B cell (primary cell): Measurements from ENCODE around the gene IQCK. TPM values are rescaled to one million over a fixed set of nuclear protein-coding genes. Genes with fewer than 3 reads are reported as not detected.

Experiments
- ATAC-seq: fragments of 200-7000 bp; cut with Tn5 transposase; one replicate; pipeline ENCODE4 v1.10.0; 2021; ENCODE audit warnings: low read depth, mild to moderate bottlenecking, moderate number of reproducible peaks, moderate library complexity
- CTCF ChIA-PET: fragments of 350-600 bp; sonication (Branson Sonifier 250); formaldehyde crosslinking; loops from one replicate; lab custom pipeline; 2021; ENCODE audit warnings: antibody characterized with exemption, inconsistent platforms; lab: Charles Lee
- POLR2A ChIA-PET: fragments of 350-600 bp; sonication (Branson Sonifier 250); formaldehyde crosslinking; loops from one replicate; lab custom pipeline; 2021; ENCODE audit warnings: antibody characterized with exemption; lab: Charles Lee
- DNase-seq: peaks from one replicate; pipeline ENCODE4 v3.0.0; 2013
- H2AFZ ChIP-seq: 2 replicates; pipeline ENCODE4 v1.6.1; 2012; ENCODE audit warnings: mild to moderate bottlenecking, low read depth, low read length; ENCODE audit not compliant: insufficient read depth, poor library complexity, severe bottlenecking
- H3K27ac ChIP-seq, 2 donors: 1 replicate in 1 of 2; 2 replicates in 1 of 2; pipeline ENCODE4 v1.5.1; 2012 to 2013; ENCODE audit warnings: low read length in 2 of 2, mild to moderate bottlenecking in 2 of 2, moderate library complexity in 1 of 2
- H3K27me3 ChIP-seq, 4 experiments: fragments of 200-600 bp in 1 of 4; sonication (generic) in 1 of 4; replicated peaks in 1 of 4; 1 replicate in 2 of 4; 2 replicates in 2 of 4; pipeline versions ENCODE4 v1.6.1 to v1.7.0; 2013 to 2016; ENCODE audit warnings: low read length in 3 of 4, mild to moderate bottlenecking in 2 of 4, mixed read lengths in 1 of 4, moderate library complexity in 1 of 4; ENCODE audit not compliant: insufficient read depth in 4 of 4, control insufficient read depth in 3 of 4; ENCODE audit errors: control extremely low read depth in 1 of 4
- H3K36me3 ChIP-seq, 2 experiments: replicated peaks in 1 of 2; 1 replicate in 1 of 2; 2 replicates in 1 of 2; pipeline versions ENCODE4 v1.6.1 to v1.7.1; 2013; ENCODE audit warnings: low read length in 1 of 2; ENCODE audit not compliant: insufficient read depth in 2 of 2, control insufficient read depth in 1 of 2; ENCODE audit errors: control extremely low read depth in 1 of 2, extremely low read depth in 1 of 2
- H3K4me1 ChIP-seq, 2 donors: fragments of 200-600 bp in 1 of 2; sonication (generic) in 1 of 2; 1 replicate in 1 of 2; 2 replicates in 1 of 2; pipeline versions ENCODE4 v1.5.1 to v1.6.1; 2013 to 2017; ENCODE audit warnings: low read length in 2 of 2; ENCODE audit not compliant: control insufficient read depth in 2 of 2, insufficient read depth in 2 of 2
- H3K4me2 ChIP-seq: replicated peaks from 2 replicates; pipeline ENCODE3; 2012; ENCODE audit warnings: mild to moderate bottlenecking, low read depth, low read length; ENCODE audit not compliant: poor library complexity, severe bottlenecking
- H3K4me3 ChIP-seq, 5 experiments: fragments of 200-600 bp in 1 of 5; sonication (generic) in 1 of 5; 1 replicate in 3 of 5; 2 replicates in 2 of 5; pipeline versions ENCODE4 v1.5.1 to v1.7.0; 2011 to 2016; ENCODE audit warnings: low read length in 4 of 5, mild to moderate bottlenecking in 4 of 5, low read depth in 2 of 5, control low read depth in 1 of 5, moderate library complexity in 1 of 5; ENCODE audit not compliant: insufficient read depth in 1 of 5; ENCODE audit errors: control extremely low read depth in 1 of 5, extremely low read depth in 1 of 5
- H3K79me2 ChIP-seq: fragments of 200-600 bp; sonication (generic); one replicate; pipeline ENCODE4 v1.6.0; 2016; ENCODE audit warnings: low read length; ENCODE audit not compliant: control insufficient read depth, insufficient read depth
- H3K9ac ChIP-seq: fragments of 200-600 bp; sonication (generic); 2 replicates; pipeline ENCODE4 v1.6.1; 2017; ENCODE audit warnings: mild to moderate bottlenecking, low read length, moderate library complexity
- H3K9me3 ChIP-seq, 3 donors: one replicate each; pipeline versions ENCODE4 v1.6.1 to v1.7.1; 2013; ENCODE audit warnings: low read length in 2 of 3; ENCODE audit not compliant: control insufficient read depth in 2 of 3, insufficient read depth in 1 of 3; ENCODE audit errors: control extremely low read depth in 1 of 3
- H4K20me1 ChIP-seq: 2 replicates; pipeline ENCODE4 v1.6.0; 2012; ENCODE audit warnings: mild to moderate bottlenecking, low read length; ENCODE audit not compliant: insufficient read depth, control insufficient read depth, poor library complexity, severe bottlenecking
- H3K27ac Mint-ChIP-seq: one replicate; pipeline ENCODE4 v1.8.0; 2021; ENCODE audit warnings: mixed read lengths
- H3K27me3 Mint-ChIP-seq: one replicate; pipeline ENCODE4 v1.8.0; 2021; ENCODE audit warnings: mixed read lengths
- H3K4me1 Mint-ChIP-seq: one replicate; pipeline ENCODE4 v1.8.0; 2021; ENCODE audit warnings: mixed read lengths
- H3K4me3 Mint-ChIP-seq: one replicate; pipeline ENCODE4 v1.8.0; 2021; ENCODE audit warnings: mixed read lengths
- H3K9me3 Mint-ChIP-seq: one replicate; pipeline ENCODE4 v1.8.0; 2022; ENCODE audit warnings: mixed read lengths; ENCODE audit not compliant: insufficient read depth
- EZH2 ChIP-seq: IDR thresholded peaks from 2 replicates; pipeline ENCODE4 v1.6.1; 2012; ENCODE audit warnings: borderline replicate concordance, low read depth, mild to moderate bottlenecking, moderate library complexity, low read length; ENCODE audit not compliant: insufficient read depth, poor library complexity, severe bottlenecking
- WGBS: methylation state at CpG from one replicate; pipeline ENCODE4 v1.1.5; 2013; ENCODE audit warnings: missing lambda C conversion rate; ENCODE audit not compliant: insufficient coverage; 5-methylcytosine and 5-hydroxymethylcytosine counted together
- intact Hi-C: fragments of 100-400 bp; cut with micrococcal nuclease; formaldehyde crosslinking; loops from one replicate; pipeline ENCODE4 v1.10.0; 2022
- polyA plus RNA-seq: library from polyadenylated mRNA; depleted of rRNA; stranded (reverse); fragments of >200 nt; gene quantifications from 2 replicates; pipeline ENCODE4 v1.2.3, GENCODE V29; 2012
- total RNA-seq, 2 donors: library from RNA; stranded (reverse); fragments of 120-200 nt in 1 of 2; gene quantifications; 1 replicate in 1 of 2; 2 replicates in 1 of 2; pipeline versions ENCODE4 v1.2.3 to v1.2.4, GENCODE V29; 2013 to 2022
- TF ChIP-seq, protein P1 (sequence below): fragments of 200-600 bp; IDR thresholded peaks from one replicate; pipeline ENCODE4 v1.8.0; 2022; ENCODE audit warnings: antibody characterized with exemption, mild to moderate bottlenecking

The IQCK gene
- total and polyA plus RNA-seq, 2 donors (not counting 1 experiment from before 2014, with no cell fraction given), result 1.00 to 3.0 TPM

DNA sequence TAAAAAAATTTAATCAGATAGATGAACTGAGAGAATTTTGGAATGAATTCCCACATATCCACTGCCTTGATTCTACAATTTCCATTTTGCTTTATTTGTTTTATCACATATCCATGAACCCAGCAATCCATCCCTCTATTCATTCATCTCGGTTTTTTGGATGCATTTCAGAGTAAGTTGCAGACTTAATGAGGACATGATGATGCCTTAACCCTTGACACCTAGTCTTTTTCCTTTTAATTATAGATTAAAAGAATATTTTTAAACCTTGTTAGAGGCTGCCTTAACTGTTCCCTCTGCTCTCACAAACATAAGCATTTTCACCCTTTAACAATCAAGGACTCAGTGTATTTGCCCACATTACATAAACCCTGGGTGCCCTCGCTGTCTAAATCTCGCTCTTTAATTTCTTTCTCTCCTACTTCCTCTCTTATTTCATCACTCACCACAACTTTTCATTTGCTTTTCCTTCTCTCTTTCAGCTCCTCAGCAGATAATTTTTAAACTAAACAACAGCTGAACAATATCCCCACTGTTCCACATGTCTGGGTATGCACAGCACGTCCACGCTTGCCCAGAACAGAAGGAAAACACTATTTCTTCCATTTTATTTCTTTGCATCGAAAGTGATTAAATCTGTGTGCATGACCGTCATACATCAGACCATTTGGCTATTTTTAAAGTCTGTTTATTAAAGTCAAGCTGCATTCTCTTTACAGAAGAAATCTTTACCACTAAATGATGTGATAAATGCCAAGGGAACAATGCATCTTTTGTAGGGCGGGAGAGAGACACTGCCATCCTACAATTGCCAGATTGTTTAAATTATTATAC is 39.9 kb downstream of the IQCK start:
- POLR2A ChIA-PET, result no interaction called here
- H4K20me1 ChIP-seq, result no peaks in the 10 kb centered on the region
- no peaks in the 10 kb centered on the region for H3K27me3 Mint-ChIP-seq
- no peak for ATAC-seq
- no peaks in the 10 kb centered on the region for H3K79me2 ChIP-seq
- no peak overlapping the region for H3K27ac ChIP-seq
- H3K9me3 Mint-ChIP-seq, result no peaks in the 10 kb centered on the region
- no peak for DNase-seq
- no peak overlapping the region for H3K27ac Mint-ChIP-seq
- no peak overlapping the region for H3K9ac ChIP-seq
- H3K4me1 Mint-ChIP-seq, result no peaks in the 10 kb centered on the region
- H3K4me1 ChIP-seq, result no peaks in the 10 kb centered on the region
- H3K4me2 ChIP-seq, result no peak overlapping the region
- intact Hi-C loops, result no loop called here
- CTCF ChIA-PET, result interaction anchor here (0.6 kb wide), 1 partner anchor 94 kb away, joined by 4 read pairs; no protein-coding TSS in a partner anchor
- H3K27me3 ChIP-seq, result no peaks in the 10 kb centered on the region
- no peak overlapping the region for H3K4me3 Mint-ChIP-seq
- H3K36me3 ChIP-seq, result no peaks in the 10 kb centered on the region
- H2AFZ ChIP-seq, result no peak overlapping the region
- H3K4me3 ChIP-seq, result no peak overlapping the region
- 73% methylated on average over 2 of the region's 8 CpGs for WGBS
- no peaks in the 10 kb centered on the region for H3K9me3 ChIP-seq
- TF ChIP-seq, protein P1, sequence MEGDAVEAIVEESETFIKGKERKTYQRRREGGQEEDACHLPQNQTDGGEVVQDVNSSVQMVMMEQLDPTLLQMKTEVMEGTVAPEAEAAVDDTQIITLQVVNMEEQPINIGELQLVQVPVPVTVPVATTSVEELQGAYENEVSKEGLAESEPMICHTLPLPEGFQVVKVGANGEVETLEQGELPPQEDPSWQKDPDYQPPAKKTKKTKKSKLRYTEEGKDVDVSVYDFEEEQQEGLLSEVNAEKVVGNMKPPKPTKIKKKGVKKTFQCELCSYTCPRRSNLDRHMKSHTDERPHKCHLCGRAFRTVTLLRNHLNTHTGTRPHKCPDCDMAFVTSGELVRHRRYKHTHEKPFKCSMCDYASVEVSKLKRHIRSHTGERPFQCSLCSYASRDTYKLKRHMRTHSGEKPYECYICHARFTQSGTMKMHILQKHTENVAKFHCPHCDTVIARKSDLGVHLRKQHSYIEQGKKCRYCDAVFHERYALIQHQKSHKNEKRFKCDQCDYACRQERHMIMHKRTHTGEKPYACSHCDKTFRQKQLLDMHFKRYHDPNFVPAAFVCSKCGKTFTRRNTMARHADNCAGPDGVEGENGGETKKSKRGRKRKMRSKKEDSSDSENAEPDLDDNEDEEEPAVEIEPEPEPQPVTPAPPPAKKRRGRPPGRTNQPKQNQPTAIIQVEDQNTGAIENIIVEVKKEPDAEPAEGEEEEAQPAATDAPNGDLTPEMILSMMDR, result no peak

DNA sequence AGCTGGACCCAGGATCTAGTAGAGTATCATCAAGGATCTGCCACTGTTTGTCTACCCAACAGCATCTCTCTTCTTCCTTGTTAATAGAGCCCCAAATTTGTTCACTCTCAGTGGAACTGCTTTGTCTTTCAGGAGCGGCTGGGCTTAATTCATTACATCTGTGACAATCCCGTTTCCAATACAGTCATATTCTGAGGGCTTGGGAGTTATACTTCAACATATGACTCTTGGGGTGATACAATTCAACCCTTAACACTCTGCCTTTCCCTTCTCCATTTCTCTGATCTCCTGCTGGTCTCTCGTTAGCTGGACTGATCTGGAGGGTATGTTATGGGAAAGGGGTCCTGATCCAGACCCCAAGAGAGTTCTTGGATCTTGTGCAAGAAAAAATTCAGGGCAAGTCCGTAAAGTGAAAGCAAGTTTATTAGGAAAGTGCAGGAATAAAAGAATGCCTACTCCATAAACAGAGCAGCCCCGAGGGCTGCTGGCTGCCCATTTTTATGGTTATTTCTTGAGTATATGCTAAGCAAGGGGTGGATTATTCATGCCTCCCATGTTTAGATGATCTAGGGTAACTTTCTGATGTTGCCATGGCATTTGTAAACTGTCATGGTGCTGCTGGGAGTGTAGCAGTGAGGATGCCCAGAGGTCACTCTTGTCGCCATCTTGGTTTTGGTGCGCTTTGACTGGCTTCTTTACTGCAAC is 42.4 kb downstream of the IQCK start:
- Histone ChIP-seq H3K36me3 (no peaks in the 10 kb centered on the region), H3K27ac (no peak overlapping the region), H3K79me2 (no peaks in the 10 kb centered on the region), H3K4me3 (no peak overlapping the region), H3K9me3 (no peaks in the 10 kb centered on the region), H4K20me1 (no peaks in the 10 kb centered on the region), H3K4me2 (no peak overlapping the region), H3K4me1 (no peaks in the 10 kb centered on the region), H3K27me3 (no peaks in the 10 kb centered on the region), H2AFZ (no peak overlapping the region), H3K9ac (no peak overlapping the region)
- ATAC-seq (no peak), DNase-seq (no peak)
- Mint-ChIP-seq H3K27me3 (no peaks in the 10 kb centered on the region), H3K4me1 (no peaks in the 10 kb centered on the region), H3K9me3 (no peaks in the 10 kb centered on the region), H3K4me3 (no peak overlapping the region), H3K27ac (no peak overlapping the region)
- 100% methylated on average over 2 of the region's 7 CpGs for WGBS
- POLR2A ChIA-PET, result no interaction called here
- intact Hi-C loops, result no loop called here
- CTCF ChIA-PET, result no interaction called here
- TF ChIP-seq, protein P1, result no peak
- TF ChIP-seq EZH2, result no peak
